Measurements from ENCODE around the gene SPATA31D4. TPM values are rescaled to one million over a fixed set of nuclear protein-coding genes. Genes with fewer than 3 reads are reported as not detected.

Gene SPATA31D4
- total RNA-seq, 2 donors from 2014 or later: not detected

DNA sequence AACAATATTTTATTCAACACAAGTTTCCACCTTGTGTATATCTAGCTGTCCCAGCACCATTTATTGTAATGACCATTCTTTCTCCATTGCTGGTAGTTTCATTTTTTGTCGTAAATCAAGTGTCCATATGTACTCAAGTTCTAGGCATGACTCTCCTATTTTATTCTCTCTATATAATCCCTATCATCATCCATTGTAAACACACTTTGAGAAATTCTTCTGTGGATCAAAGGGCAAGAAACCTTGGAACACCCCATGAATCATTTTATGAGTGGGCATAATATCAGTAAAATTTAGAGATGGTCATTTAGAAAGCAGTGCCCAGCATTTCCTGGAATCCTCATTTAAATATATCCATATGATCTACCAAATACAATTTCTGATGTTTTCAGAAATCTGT lies 35.8 kb upstream of the SPATA31D4 start:
- no peak overlapping the region for H3K4me3 ChIP-seq
- TF ChIP-seq, protein P1, sequence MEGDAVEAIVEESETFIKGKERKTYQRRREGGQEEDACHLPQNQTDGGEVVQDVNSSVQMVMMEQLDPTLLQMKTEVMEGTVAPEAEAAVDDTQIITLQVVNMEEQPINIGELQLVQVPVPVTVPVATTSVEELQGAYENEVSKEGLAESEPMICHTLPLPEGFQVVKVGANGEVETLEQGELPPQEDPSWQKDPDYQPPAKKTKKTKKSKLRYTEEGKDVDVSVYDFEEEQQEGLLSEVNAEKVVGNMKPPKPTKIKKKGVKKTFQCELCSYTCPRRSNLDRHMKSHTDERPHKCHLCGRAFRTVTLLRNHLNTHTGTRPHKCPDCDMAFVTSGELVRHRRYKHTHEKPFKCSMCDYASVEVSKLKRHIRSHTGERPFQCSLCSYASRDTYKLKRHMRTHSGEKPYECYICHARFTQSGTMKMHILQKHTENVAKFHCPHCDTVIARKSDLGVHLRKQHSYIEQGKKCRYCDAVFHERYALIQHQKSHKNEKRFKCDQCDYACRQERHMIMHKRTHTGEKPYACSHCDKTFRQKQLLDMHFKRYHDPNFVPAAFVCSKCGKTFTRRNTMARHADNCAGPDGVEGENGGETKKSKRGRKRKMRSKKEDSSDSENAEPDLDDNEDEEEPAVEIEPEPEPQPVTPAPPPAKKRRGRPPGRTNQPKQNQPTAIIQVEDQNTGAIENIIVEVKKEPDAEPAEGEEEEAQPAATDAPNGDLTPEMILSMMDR (IDR thresholded peaks at IDR 0.05): no peak

DNA sequence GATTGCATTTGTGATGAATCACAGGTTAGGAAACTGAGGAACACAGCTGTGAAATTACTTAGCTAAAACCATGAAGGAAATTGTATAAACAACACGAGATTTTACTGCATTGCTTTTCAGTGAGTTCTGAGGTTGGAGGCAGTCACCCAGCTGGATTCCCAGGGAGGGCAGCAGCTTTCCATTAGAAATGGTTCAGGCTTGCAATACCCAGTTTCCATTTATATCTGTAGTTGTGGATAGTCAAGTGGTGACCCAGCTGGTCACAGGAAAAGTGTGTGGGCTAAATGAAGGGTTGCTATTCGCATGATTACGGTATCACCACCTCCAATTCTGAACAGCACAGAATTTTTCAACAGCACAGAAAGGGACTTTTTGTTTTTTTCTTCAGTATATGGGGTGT lies 34.3 kb upstream of the SPATA31D4 start:
- TF ChIP-seq, protein P1 (IDR thresholded peaks at IDR 0.05): no peak
- no peak for DNase-seq
- Histone ChIP-seq H3K27me3 (no peaks in the 10 kb centered on the region), H3K4me3 (no peak overlapping the region), H3K27ac (no peak overlapping the region), H3K9me3 (no peaks in the 10 kb centered on the region), H3K9ac (ENCODE audit: low read depth in 2 of 2, low read length in 2 of 2) (no peak overlapping the region), H3K36me3 (no peaks in the 10 kb centered on the region), H3K4me1 (no peaks in the 10 kb centered on the region)
- intact Hi-C loops (cut with DNase I): no loop called here

More for the DNA sequence above, 35.8 kb upstream of the SPATA31D4 start:
- DNase-seq: peak; percentile 25
- Histone ChIP-seq H3K4me1 (no peaks in the 10 kb centered on the region), H3K27ac (peak overlapping the region; percentile 26), H3K9ac (ENCODE audit: low read depth in 2 of 2, low read length in 2 of 2) (no peak overlapping the region), H3K9me3 (no peaks in the 10 kb centered on the region), H3K27me3 (no peaks in the 10 kb centered on the region), H3K36me3 (no peaks in the 10 kb centered on the region)
- intact Hi-C loops (cut with DNase I): no loop called here

DNA sequence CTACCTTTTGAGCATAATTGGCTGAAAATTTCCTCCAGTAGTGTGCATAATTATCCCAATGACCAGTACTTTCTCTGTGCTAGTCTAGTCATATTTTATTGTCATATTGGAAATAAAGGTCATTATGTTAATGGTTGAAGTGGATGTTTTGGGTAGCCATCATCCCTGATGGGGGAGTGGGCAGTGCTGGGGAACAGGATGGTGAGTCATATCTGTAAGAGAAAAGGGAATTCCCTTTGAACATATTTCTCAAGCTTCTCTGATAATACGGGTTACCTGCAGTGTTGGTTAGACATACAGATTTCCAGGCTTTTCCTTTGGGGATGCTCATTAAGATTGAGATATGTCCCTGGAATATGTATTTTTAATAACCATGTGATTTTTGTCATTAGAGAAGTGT lies 33.3 kb upstream of the SPATA31D4 start:
- no peak overlapping the region for H3K9ac ChIP-seq (ENCODE audit: low read depth in 2 of 2, low read length in 2 of 2)
- H3K27ac ChIP-seq: no peak overlapping the region
- intact Hi-C loops (cut with DNase I): no loop called here
- no peaks in the 10 kb centered on the region for H3K27me3 ChIP-seq
- no peaks in the 10 kb centered on the region for H3K9me3 ChIP-seq
- H3K4me1 ChIP-seq: no peaks in the 10 kb centered on the region
- no peak for DNase-seq
- TF ChIP-seq, protein P1 (IDR thresholded peaks at IDR 0.05): no peak
- no peak overlapping the region for H3K4me3 ChIP-seq
- H3K36me3 ChIP-seq: no peaks in the 10 kb centered on the region

DNA sequence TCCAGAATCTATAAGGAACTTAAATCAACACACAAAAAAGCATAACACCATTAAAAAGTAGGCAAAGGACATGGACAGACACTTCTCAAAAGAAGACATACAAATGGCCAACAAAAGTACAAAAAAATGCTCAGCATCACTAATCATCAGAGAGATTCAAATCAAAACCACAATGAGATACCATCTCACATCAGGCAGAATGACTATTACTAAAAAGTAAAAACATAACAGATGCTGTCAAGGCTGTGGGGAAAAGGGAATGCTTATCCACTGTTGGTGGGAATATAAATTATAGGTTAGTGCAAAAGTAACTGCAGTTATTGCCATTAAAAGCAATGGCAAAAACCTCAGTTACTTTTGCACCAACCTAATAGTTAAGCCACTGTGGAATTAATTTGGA lies 32.2 kb upstream of the SPATA31D4 start:
- no peak overlapping the region for H3K4me3 ChIP-seq
- H3K4me1 ChIP-seq: no peaks in the 10 kb centered on the region

DNA sequence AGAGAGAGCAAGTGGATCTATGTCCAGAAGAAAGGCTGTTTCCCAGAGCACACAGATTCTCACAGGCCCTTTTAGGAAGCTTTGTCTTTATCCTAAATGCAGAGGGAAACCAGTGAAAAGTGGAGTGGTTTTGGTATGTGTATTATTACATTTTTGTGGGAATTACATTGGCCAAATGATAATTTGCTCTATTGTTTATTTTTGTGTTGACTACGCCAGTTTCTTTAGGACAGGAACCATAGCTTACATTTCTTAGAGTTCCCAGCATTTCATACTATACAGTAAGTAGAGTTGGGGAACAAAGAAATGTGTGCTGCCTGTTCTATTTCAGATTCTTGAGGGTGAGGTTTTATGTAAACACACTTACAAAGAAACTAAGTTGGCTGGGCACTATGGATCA lies 29.4 kb upstream of the SPATA31D4 start:
- Histone ChIP-seq H3K36me3 (no peaks in the 10 kb centered on the region), H3K27ac (no peak overlapping the region), H3K4me1 (no peaks in the 10 kb centered on the region), H3K27me3 (no peaks in the 10 kb centered on the region), H3K9me3 (no peaks in the 10 kb centered on the region), H3K9ac (ENCODE audit: low read depth in 2 of 2, low read length in 2 of 2) (no peak overlapping the region), H3K4me3 (no peak overlapping the region)
- no peak for DNase-seq
- TF ChIP-seq, protein P1 (IDR thresholded peaks at IDR 0.05): no peak
- intact Hi-C loops (cut with DNase I): no loop called here

More for the DNA sequence above, 32.2 kb upstream of the SPATA31D4 start:
- intact Hi-C loops (cut with DNase I): no loop called here
- H3K9me3 ChIP-seq: no peaks in the 10 kb centered on the region
- no peak overlapping the region for H3K27ac ChIP-seq
- H3K9ac ChIP-seq (ENCODE audit: low read depth in 2 of 2, low read length in 2 of 2): no peak overlapping the region
- DNase-seq: no peak
- no peaks in the 10 kb centered on the region for H3K36me3 ChIP-seq
- H3K27me3 ChIP-seq: no peaks in the 10 kb centered on the region
- TF ChIP-seq, protein P1 (IDR thresholded peaks at IDR 0.05): no peak

DNA sequence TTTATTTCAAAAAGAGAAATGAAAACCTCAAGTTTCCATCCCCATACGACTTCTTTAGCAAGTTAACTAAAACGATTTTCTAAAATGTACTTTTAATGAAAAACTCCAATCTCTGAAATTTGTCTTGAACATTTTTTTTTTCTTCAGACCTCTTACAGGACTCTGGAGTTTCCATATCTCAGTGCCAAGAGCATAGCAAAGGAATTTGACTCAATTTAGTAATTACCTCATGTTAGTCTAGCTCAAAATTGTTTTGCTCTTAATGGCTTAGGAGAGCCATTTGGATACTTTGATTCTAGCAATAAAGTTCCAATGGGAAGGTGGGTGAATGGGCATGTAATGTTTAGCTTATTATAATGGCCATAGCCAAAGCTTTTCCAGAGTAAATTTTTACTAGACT lies 26.0 kb upstream of the SPATA31D4 start:
- TF ChIP-seq, protein P1 (IDR thresholded peaks at IDR 0.05): no peak
- no peaks in the 10 kb centered on the region for H3K4me1 ChIP-seq
- no peak for DNase-seq
- H3K4me3 ChIP-seq: no peak overlapping the region
- no peaks in the 10 kb centered on the region for H3K36me3 ChIP-seq
- H3K9me3 ChIP-seq: no peaks in the 10 kb centered on the region
- H3K9ac ChIP-seq (ENCODE audit: low read depth in 2 of 2, low read length in 2 of 2): no peak overlapping the region
- no peaks in the 10 kb centered on the region for H3K27me3 ChIP-seq
- no peak overlapping the region for H3K27ac ChIP-seq
- intact Hi-C loops (cut with DNase I): no loop called here

Measured in colonic mucosa (tissue), 4 donors.